ENCODE data around the gene AFAP1. TPM values are rescaled to one million over a fixed set of nuclear protein-coding genes. Genes with fewer than 3 reads are reported as not detected.

Gene AFAP1
- total RNA-seq, 1 donor from 2014 or later, result 84.9 TPM

GRCh38 chr4:7859326-7859725 lies 80.3 kb downstream of the AFAP1 start:
- no peaks in the 10 kb centered on the region for H3K9me3 ChIP-seq
- no peak for DNase-seq (ENCODE audit: low spot score in 2 of 2)
- no peak overlapping the region for H3K27ac ChIP-seq
- H3K4me1 ChIP-seq, result peaks cover 5 to 11% of the 10 kb centered on the region in 2 donors
- TF ChIP-seq CTCF (IDR thresholded peaks at IDR 0.05), result no peak
- intact Hi-C loops (cut with DNase I), result loop anchor here (5.0 kb wide), 1 partner anchor 78 kb away; the partner anchor contains the start of gene AFAP1
- H3K27me3 ChIP-seq, result no peaks in the 10 kb centered on the region
- no peak overlapping the region for H3K4me3 ChIP-seq
- no peaks in the 10 kb centered on the region for H3K36me3 ChIP-seq

- Histone ChIP-seq H3K27me3 (no peaks in the 10 kb centered on the region), H3K36me3 (no peaks in the 10 kb centered on the region), H3K27ac (no peak overlapping the region), H3K4me1 (peaks cover 5 to 15% of the 10 kb centered on the region in 2 donors), H3K9me3 (no peaks in the 10 kb centered on the region), H3K4me3 (no peak overlapping the region)
- intact Hi-C loops (cut with DNase I), result loop anchor here (5.0 kb wide), 1 partner anchor 79 kb away; the partner anchor contains the start of gene AFAP1
- no peak for TF ChIP-seq CTCF (IDR thresholded peaks at IDR 0.05)
- no peak for DNase-seq (ENCODE audit: low spot score in 2 of 2)
These were observed 81.2 kb downstream of the AFAP1 start for GRCh38 chr4:7858498-7858897.

GRCh38 chr4:7857993-7858392 lies 81.7 kb downstream of the AFAP1 start:
- no peak overlapping the region for H3K4me3 ChIP-seq
- H3K9me3 ChIP-seq, result no peaks in the 10 kb centered on the region
- H3K4me1 ChIP-seq, result peaks cover 5 to 15% of the 10 kb centered on the region in 2 donors
- TF ChIP-seq CTCF (IDR thresholded peaks at IDR 0.05), result no peak
- peak overlapping the region in 1 of 2 donors; percentile 50 for H3K27ac ChIP-seq
- H3K27me3 ChIP-seq, result no peaks in the 10 kb centered on the region
- H3K36me3 ChIP-seq, result no peaks in the 10 kb centered on the region
- intact Hi-C loops (cut with DNase I), result loop anchor here (5.0 kb wide), 1 partner anchor 79 kb away; the partner anchor contains the start of gene AFAP1
- no peak for DNase-seq (ENCODE audit: low spot score in 2 of 2)

GRCh38 chr4:7857238-7857701 lies 82.4 kb downstream of the AFAP1 start:
- Histone ChIP-seq H3K4me3 (peak overlapping the region in 1 of 2 donors; percentile 16), H3K9me3 (no peaks in the 10 kb centered on the region), H3K36me3 (no peaks in the 10 kb centered on the region), H3K27me3 (no peaks in the 10 kb centered on the region), H3K4me1 (peaks cover 5 to 15% of the 10 kb centered on the region in 2 donors), H3K27ac (peak overlapping the region in 1 of 2 donors; percentile 50)
- no peak for TF ChIP-seq CTCF (IDR thresholded peaks at IDR 0.05)
- DNase-seq (ENCODE audit: low spot score in 2 of 2), result no peak
- intact Hi-C loops (cut with DNase I), result loop anchor here (5.0 kb wide), 1 partner anchor 80 kb away; the partner anchor contains the start of gene AFAP1

- Histone ChIP-seq H3K27ac (no peak overlapping the region), H3K36me3 (peaks cover 0 to 6% of the 10 kb centered on the region in 2 donors), H3K27me3 (no peaks in the 10 kb centered on the region), H3K4me1 (peaks cover 5 to 15% of the 10 kb centered on the region in 2 donors), H3K4me3 (no peak overlapping the region), H3K9me3 (no peaks in the 10 kb centered on the region)
- intact Hi-C loops (cut with DNase I), result loop anchor here (5.0 kb wide), 1 partner anchor 82 kb away; the partner anchor contains the start of gene AFAP1
- no peak for DNase-seq (ENCODE audit: low spot score in 2 of 2)
- TF ChIP-seq CTCF (IDR thresholded peaks at IDR 0.05), result no peak
These were observed 83.9 kb downstream of the AFAP1 start for GRCh38 chr4:7855731-7856130.
